K562 (cell line): Measurements from ENCODE around the gene PHTF1. TPM values are rescaled to one million over a fixed set of nuclear protein-coding genes. Genes with fewer than 3 reads are reported as not detected.

Experiments
- ATAC-seq: fragments of 200-7000 bp; cut with Tn5 transposase; 3 replicates; pipeline ENCODE4 v1.9.1; 2020; ENCODE audit warnings: moderate library complexity
- BruUV-seq: library from RNA; stranded (reverse); fragments of 400-500 nt; replicated peaks from 2 replicates; lab custom pipeline; 2021; lab: Mats Ljungman, UMichigan
- CTCF ChIA-PET: fragments of 300-600 bp; formaldehyde crosslinking; extraction: SDS; loops from one replicate; lab custom pipeline; 2021; ENCODE audit warnings: low intra/inter-chr PET ratio; lab: Yijun Ruan, JAX
- POLR2A ChIA-PET: fragments of 300-600, 350-650 bp; sonication (Branson Sonifier 250); formaldehyde crosslinking; extraction: SDS; loops from one replicate; lab custom pipeline; 2021; ENCODE audit warnings: antibody characterized with exemption, inconsistent platforms; lab: Yijun Ruan, JAX
- DNase-seq, 4 experiments: peaks; one replicate each; pipeline versions ENCODE4 v3.0.0 to v3.0.0-alpha.2; 2011 to 2018; ENCODE audit warnings: low spot score in 3 of 4, mixed read lengths in 3 of 4; ENCODE audit errors: extremely low read depth in 1 of 4
- FAIRE-seq: peaks from 2 replicates; lab custom pipeline; 2011; peaks lifted over from hg19 to GRCh38; lab: Jason Lieb, UNC
- H2AFZ ChIP-seq: 2 replicates; pipeline ENCODE4 v1.6.0; 2011; ENCODE audit warnings: low read depth, low read length, control low read depth, inconsistent platforms
- H3K27ac ChIP-seq: fragments of 200-600 bp; 3 replicates; pipeline ENCODE4 v1.8.0; 2011; ENCODE audit warnings: low read depth, mild to moderate bottlenecking, control low read depth, inconsistent platforms, low read length, moderate library complexity, mixed read lengths; ENCODE audit errors: extremely low read depth
- H3K27me3 ChIP-seq, 2 experiments: fragments of 300-600 bp in 1 of 2; 2 replicates in 1 of 2; 3 replicates in 1 of 2; pipeline versions ENCODE4 v1.6.0 to v1.8.0; 2011; ENCODE audit warnings: inconsistent platforms in 2 of 2, low read length in 2 of 2, mild to moderate bottlenecking in 1 of 2, mixed read lengths in 1 of 2, moderate library complexity in 1 of 2; ENCODE audit not compliant: control insufficient read depth in 2 of 2, insufficient read depth in 2 of 2
- H3K36me3 ChIP-seq: fragments of 300-600 bp; 3 replicates; pipeline ENCODE4 v1.8.0; 2011; ENCODE audit warnings: mild to moderate bottlenecking, low read length, inconsistent platforms; ENCODE audit not compliant: control insufficient read depth, insufficient read depth
- H3K4me1 ChIP-seq, 2 experiments: fragments of 200-600 bp in 1 of 2; replicated peaks in 1 of 2; 2 replicates in 1 of 2; 3 replicates in 1 of 2; pipeline versions ENCODE4 v1.5.1 to v1.8.0; 2011; ENCODE audit warnings: inconsistent platforms in 2 of 2, low read length in 2 of 2, mild to moderate bottlenecking in 1 of 2, mixed read lengths in 1 of 2, moderate library complexity in 1 of 2; ENCODE audit not compliant: control insufficient read depth in 2 of 2, insufficient read depth in 2 of 2
- H3K4me2 ChIP-seq: 2 replicates; pipeline ENCODE4 v1.6.1; 2011; ENCODE audit warnings: low read length, control low read depth, inconsistent platforms, mixed read lengths; ENCODE audit not compliant: insufficient read depth
- H3K4me3 ChIP-seq: fragments of 200-600 bp; sonication (generic), shearing (Covaris generic); 2 replicates; pipeline ENCODE4 v1.5.1; 2016; ENCODE audit warnings: control low read depth, inconsistent platforms
- H3K79me2 ChIP-seq: fragments of 200-600 bp; 3 replicates; pipeline ENCODE4 v1.8.0; 2011; ENCODE audit warnings: low read length, inconsistent platforms; ENCODE audit not compliant: control insufficient read depth, insufficient read depth
- H3K9ac ChIP-seq, 2 experiments: 2 replicates each; pipeline versions ENCODE4 v1.6.0 to v1.6.1; 2011; ENCODE audit warnings: low read depth in 2 of 2, low read length in 2 of 2, control low read depth in 1 of 2, inconsistent platforms in 1 of 2, mild to moderate bottlenecking in 1 of 2, mixed read lengths in 1 of 2; ENCODE audit not compliant: insufficient read depth in 1 of 2
- H3K9me1 ChIP-seq: one replicate; pipeline ENCODE4 v1.6.0; 2011; ENCODE audit warnings: inconsistent platforms, mild to moderate bottlenecking, low read length, moderate library complexity; ENCODE audit not compliant: control insufficient read depth, insufficient read depth
- H3K9me3 ChIP-seq: replicated peaks from 2 replicates; pipeline ENCODE4 v1.5.1; 2011; ENCODE audit warnings: low read depth, low read length, inconsistent platforms; ENCODE audit not compliant: control insufficient read depth, insufficient read depth
- H4K20me1 ChIP-seq: replicated peaks from 2 replicates; pipeline ENCODE4 v1.6.1; 2011; ENCODE audit warnings: low read length, inconsistent platforms, mixed read lengths; ENCODE audit not compliant: control insufficient read depth, insufficient read depth
- CREBBP ChIP-seq: IDR thresholded peaks from one replicate; pipeline ENCODE4 v1.6.1; 2012; ENCODE audit warnings: low read depth, mild to moderate bottlenecking, control low read depth, inconsistent platforms, low read length
- IRF1 ChIP-seq: sonication (generic); formaldehyde crosslinking; IDR thresholded peaks from 2 replicates; pipeline ENCODE4 v1.8.0; 2022; ENCODE audit warnings: missing genetic modification reagents, mild to moderate bottlenecking, borderline replicate concordance
- MCM5 ChIP-seq: fragments of 450-650 bp; IDR thresholded peaks from 2 replicates; pipeline ENCODE4 v1.6.1; 2016; ENCODE audit warnings: low read depth
- MED1 ChIP-seq: sonication (generic); formaldehyde crosslinking; IDR thresholded peaks from 2 replicates; pipeline ENCODE4 v1.8.1; 2023; ENCODE audit warnings: missing genetic modification reagents, borderline replicate concordance
- NR0B1 ChIP-seq: fragments of 450-650 bp; IDR thresholded peaks from one replicate; pipeline ENCODE4 v1.6.1; 2018; ENCODE audit warnings: mild to moderate bottlenecking, moderate library complexity; ENCODE audit not compliant: partially characterized antibody
- SMAD1 ChIP-seq: fragments of 150-350 bp; IDR thresholded peaks from 2 replicates; pipeline ENCODE4 v1.6.1; 2014; ENCODE audit warnings: low read length, low read depth; ENCODE audit not compliant: partially characterized antibody
- SNIP1 ChIP-seq: fragments of 450-650 bp; IDR thresholded peaks from 2 replicates; pipeline ENCODE4 v1.7.1; 2017; ENCODE audit warnings: low read depth, mild to moderate bottlenecking
- ZKSCAN3 ChIP-seq: fragments of 250-450 bp; sonication (Bioruptor Pico); IDR thresholded peaks from 2 replicates; pipeline ENCODE4 v1.4.0; 2020
- ZNF174 ChIP-seq: fragments of 250-450 bp; sonication (Bioruptor Pico); IDR thresholded peaks from 2 replicates; pipeline ENCODE4 v1.4.0; 2020; ENCODE audit warnings: mild to moderate bottlenecking
- ZNF551 ChIP-seq: fragments of 250-450 bp; sonication (Bioruptor Pico); IDR thresholded peaks from 2 replicates; pipeline ENCODE4 v1.5.0; 2021; ENCODE audit warnings: mild to moderate bottlenecking, moderate library complexity
- ZNF584 ChIP-seq: fragments of 200-800 bp; sonication (Bioruptor generic); IDR thresholded peaks from 2 replicates; pipeline ENCODE4 v1.6.1; 2016; ENCODE audit warnings: low read depth, mild to moderate bottlenecking, missing genetic modification characterization, missing compliant biosample characterization
- ZNF740 ChIP-seq, 3 experiments: fragments of 200-800 bp in 1 of 3; sonication (Bioruptor generic) in 1 of 3; sonication (generic) in 1 of 3; formaldehyde crosslinking in 1 of 3; IDR thresholded peaks; 2 replicates each; pipeline versions ENCODE4 v1.6.1 to v1.8.0; 2016 to 2022; ENCODE audit warnings: mild to moderate bottlenecking in 2 of 3, missing compliant biosample characterization in 2 of 3, missing genetic modification characterization in 2 of 3, missing genetic modification reagents in 1 of 3
- ZNF778 ChIP-seq: fragments of 450-650 bp; formaldehyde crosslinking; IDR thresholded peaks from 2 replicates; pipeline ENCODE4 v1.4.0; 2020; ENCODE audit warnings: mild to moderate bottlenecking, moderate library complexity
- ZNF79 ChIP-seq: fragments of 250-450 bp; sonication (Bioruptor Pico); IDR thresholded peaks from 2 replicates; pipeline ENCODE4 v1.4.0; 2020; ENCODE audit warnings: low read depth, mild to moderate bottlenecking, moderate library complexity
- WGBS: fragments of 100-300 bp; shearing (Covaris generic); methylation state at CpG from one replicate; pipeline ENCODE4 v1.1.6; 2016; ENCODE audit warnings: low coverage, mixed read lengths; ENCODE audit not compliant: insufficient coverage; ENCODE audit errors: missing lambda C conversion rate; 5-methylcytosine and 5-hydroxymethylcytosine counted together
- in situ Hi-C: fragments of 300-500 bp; cut with MboI; formaldehyde crosslinking; loops from 4 replicates; pipeline ENCODE4 v1.15.0; 2018; ENCODE audit warnings: inconsistent platforms, mixed read lengths
- intact Hi-C: fragments of 100-400 bp; cut with micrococcal nuclease; formaldehyde crosslinking; loops from 2 replicates; pipeline ENCODE4 v1.14.2; 2022
- polyA plus RNA-seq, 8 experiments: library from polyadenylated mRNA; depleted of rRNA in 4 of 8; stranded (reverse) in 5 of 8; unstranded in 3 of 8; fragments of >200 nt; fragmentation: Nextera tagmentation in 2 of 8; fragmentation: Illumina TruSeq in 1 of 8; extraction: Ambion mirVana in 2 of 8; extraction: Trizol in 1 of 8; gene quantifications; 2 replicates each; pipeline versions ENCODE4 v1.2.1 to v1.2.3, GENCODE V29; 2011 to 2014; ENCODE audit warnings: inconsistent platforms in 1 of 8, missing spikeins in 1 of 8
- total RNA-seq, 7 experiments: library from RNA; depleted of rRNA in 6 of 7; stranded (reverse); fragments of >200 nt in 6 of 7; fragmentation: Illumina TruSeq in 2 of 7; extraction: Trizol in 2 of 7; gene quantifications; 2 replicates each; pipeline versions ENCODE4 v1.2.1 to v1.2.3, GENCODE V29; 2011 to 2021; ENCODE audit warnings: low replicate concordance in 1 of 7
- TF ChIP-seq, protein P1 (sequence below): fragments of 250-450 bp; sonication (Bioruptor Pico); IDR thresholded peaks from 2 replicates; pipeline ENCODE4 v1.5.0; 2021

The PHTF1 gene
- total and polyA plus RNA-seq, 9 of the 15 experiments (the other 6 are each of a cell fraction or from before 2014, with no cell fraction given) = 8.4 to 36.2 (median 23.0) TPM

DNA sequence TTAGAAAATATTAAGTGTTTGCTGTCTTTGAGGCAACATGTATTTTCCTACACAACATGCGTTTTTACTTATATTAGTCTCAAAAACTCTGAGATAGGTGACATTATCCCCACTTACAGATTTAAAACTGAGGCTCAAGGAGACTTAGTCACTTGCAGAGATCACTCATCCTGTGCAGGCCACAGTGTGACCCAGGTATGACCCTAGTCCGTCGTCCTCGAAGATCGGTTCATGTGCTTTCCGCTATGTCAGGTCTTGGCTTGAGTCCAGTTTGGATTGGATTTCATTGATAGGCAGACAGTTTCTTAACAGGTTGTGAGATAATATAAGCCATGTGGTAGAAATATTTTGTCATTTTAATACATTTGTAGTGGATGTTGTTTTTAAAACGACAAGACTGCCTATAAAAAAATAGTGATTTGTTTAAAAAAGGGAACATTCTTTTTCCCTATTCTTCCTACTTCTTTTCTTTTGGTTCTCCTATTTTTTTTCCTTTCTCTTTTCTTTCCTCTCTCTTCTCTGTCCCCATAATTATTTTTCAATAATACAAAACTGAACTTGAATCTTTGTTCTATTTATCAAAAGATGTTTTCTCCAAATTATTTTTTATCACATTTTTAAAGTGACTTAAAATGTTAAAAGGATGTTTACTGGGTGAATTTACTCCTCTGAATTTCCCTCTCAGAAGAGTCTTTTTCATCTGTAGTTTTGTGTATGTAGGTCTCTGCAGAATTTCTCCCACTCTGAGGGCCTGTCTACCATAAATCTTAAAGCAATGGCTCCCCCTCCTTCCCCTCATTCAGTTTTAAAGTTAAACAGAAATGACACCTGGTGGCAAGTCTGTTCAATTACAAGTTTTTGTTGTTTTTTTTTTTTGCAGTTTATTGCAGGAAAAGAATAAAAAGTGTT, 81.8 kb downstream of the PHTF1 start:
- no peak overlapping the region for H3K4me3 ChIP-seq
- H3K9me1 ChIP-seq = no peaks in the 10 kb centered on the region
- no peaks in the 10 kb centered on the region for H3K27me3 ChIP-seq
- FAIRE-seq = peak; percentile 95
- no peak overlapping the region for H3K4me2 ChIP-seq
- CTCF ChIA-PET = interaction anchor here (0.6 to 2.9 kb wide), 6 partner anchors 145 to 962 kb away, joined by 3 to 25 read pairs (median 4); partner anchors contain the start of genes LRIG2 and PPM1J
- H3K9me3 ChIP-seq = no peaks in the 10 kb centered on the region
- H3K9ac ChIP-seq = no peak overlapping the region
- peak; percentile 96 for ATAC-seq
- peaks cover 0 to 32% of the 10 kb centered on the region in 2 experiments; a peak in 4 of 5 replicates for H3K4me1 ChIP-seq
- H2AFZ ChIP-seq = no peak overlapping the region
- DNase-seq = peak; percentile 80 to 94 (median 83)
- H3K27ac ChIP-seq = no peak overlapping the region
- no TSS peak for BruUV-seq
- POLR2A ChIA-PET = interaction anchor here (0.6 to 2.7 kb wide), 2 partner anchors 10 to 534 kb away, joined by 3 to 12 read pairs; no protein-coding TSS in a partner anchor
- no peaks in the 10 kb centered on the region for H3K36me3 ChIP-seq
- WGBS = 2% methylated on average over 7 of the region's 7 CpGs
- in situ Hi-C loops = loop anchor here (5.0 kb wide), 1 partner anchor 535 kb away; no protein-coding TSS in a partner anchor
- H4K20me1 ChIP-seq = no peaks in the 10 kb centered on the region
- intact Hi-C loops = loop anchor here (1.0 to 5.0 kb wide), 7 partner anchors 135 to 960 kb away; partner anchors contain the start of genes LRIG2, MAGI3, PPM1J and RSBN1
- no peaks in the 10 kb centered on the region for H3K79me2 ChIP-seq
- no peak for TF ChIP-seq MED1 (CRISPR knock-in tag)
- TF ChIP-seq ZNF740 (CRISPR knock-in tag; IDR thresholded peaks at IDR 0.05) = no peak
- peak in 1 of 2 experiments; percentile 52; a peak in 1 of 4 replicates for TF ChIP-seq ZNF740 (tag; IDR thresholded peaks at IDR 0.05)
- TF ChIP-seq ZNF551 (CRISPR knock-in tag) = no peak
- no peak for TF ChIP-seq ZNF584 (CRISPR knock-in tag)
- no peak for TF ChIP-seq ZNF79
- TF ChIP-seq, protein P1, sequence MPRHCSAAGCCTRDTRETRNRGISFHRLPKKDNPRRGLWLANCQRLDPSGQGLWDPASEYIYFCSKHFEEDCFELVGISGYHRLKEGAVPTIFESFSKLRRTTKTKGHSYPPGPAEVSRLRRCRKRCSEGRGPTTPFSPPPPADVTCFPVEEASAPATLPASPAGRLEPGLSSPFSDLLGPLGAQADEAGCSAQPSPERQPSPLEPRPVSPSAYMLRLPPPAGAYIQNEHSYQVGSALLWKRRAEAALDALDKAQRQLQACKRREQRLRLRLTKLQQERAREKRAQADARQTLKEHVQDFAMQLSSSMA (CRISPR knock-in tag) = no peak
- TF ChIP-seq ZNF778 (CRISPR knock-in tag) = no peak
- no peak for TF ChIP-seq MCM5
- TF ChIP-seq ZNF174 = no peak
- TF ChIP-seq ZKSCAN3 (CRISPR knock-in tag) = no peak
- no peak for TF ChIP-seq SMAD1
- TF ChIP-seq CREBBP = no peak
- no peak for TF ChIP-seq NR0B1
- TF ChIP-seq IRF1 (CRISPR knock-in tag) = no peak
- TF ChIP-seq SNIP1 = no peak
